ENCODE results near the gene CDIPT. TPM values are rescaled to one million over a fixed set of nuclear protein-coding genes. Genes with fewer than 3 reads are reported as not detected.
"Not testable (repeated sequence)": the region's sequence is repeated elsewhere in the genome, so short reads cannot be mapped to it uniquely, and the experiment has no call there.

The CDIPT gene
- total RNA-seq, 2 experiments from 2014 or later = 39.5 to 43.9 TPM

DNA sequence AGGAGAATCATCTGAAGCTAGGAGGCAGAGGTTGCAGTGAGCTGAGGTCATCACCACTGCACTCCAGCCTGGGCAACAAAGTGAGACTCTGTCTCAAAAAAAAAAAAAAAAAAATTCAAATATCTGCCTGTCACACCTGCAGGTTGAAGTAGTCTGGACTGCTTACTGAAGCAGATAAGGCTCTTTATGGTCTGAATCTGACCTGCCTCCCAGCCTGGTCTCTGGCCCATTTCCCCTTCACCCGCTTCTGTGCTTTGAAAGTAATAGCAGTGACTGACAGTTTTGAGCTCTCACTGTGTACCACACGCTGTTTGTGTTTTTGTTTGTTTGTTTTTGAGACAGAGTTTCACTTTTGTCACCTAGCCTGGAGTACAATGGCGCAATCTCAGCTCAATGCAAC is 30.5 kb upstream of the CDIPT start:
- intact Hi-C loops (cut with micrococcal nuclease) = no loop called here
- H3K36me3 Mint-ChIP-seq = no peaks in the 10 kb centered on the region
- DNase-seq = no peak
- H3K4me3 Mint-ChIP-seq = no peak overlapping the region
- H3K4me1 Mint-ChIP-seq (ENCODE audit: low read depth) = no peaks in the 10 kb centered on the region
- POLR2A ChIA-PET = no interaction called here
- H3K27ac Mint-ChIP-seq = no peak overlapping the region
- H3K9me3 Mint-ChIP-seq = no peaks in the 10 kb centered on the region
- CTCF ChIA-PET = interaction anchor here (0.9 kb wide), 1 partner anchor 45 kb away, joined by 5 read pairs; no protein-coding TSS in a partner anchor
- H3K27me3 Mint-ChIP-seq = peaks cover 13% of the 10 kb centered on the region

DNA sequence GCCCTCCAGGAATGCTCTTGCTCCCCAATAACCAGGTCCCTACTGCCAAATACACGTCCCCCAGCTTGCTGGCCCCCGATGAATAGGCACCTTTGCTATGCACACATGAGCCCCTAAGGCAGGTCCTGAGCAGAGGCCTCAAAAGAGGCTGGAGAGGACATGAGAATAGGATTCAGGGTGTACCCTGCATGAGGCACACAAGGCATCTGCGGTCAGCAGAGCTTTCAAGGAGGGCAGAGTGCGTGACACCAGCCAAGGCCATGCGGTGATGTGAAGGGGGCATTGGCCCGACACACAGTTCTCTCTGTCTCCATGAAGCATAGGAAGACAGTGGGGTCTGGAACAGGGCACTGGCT is 29.4 kb upstream of the CDIPT start:
- Mint-ChIP-seq H3K4me3 (no peak overlapping the region), H3K27ac (no peak overlapping the region), H3K9me3 (no peaks in the 10 kb centered on the region), H3K4me1 (ENCODE audit: low read depth) (no peaks in the 10 kb centered on the region), H3K27me3 (peaks cover 3% of the 10 kb centered on the region), H3K36me3 (no peaks in the 10 kb centered on the region)
- no peak for DNase-seq
- POLR2A ChIA-PET = no interaction called here
- CTCF ChIA-PET = no interaction called here
- intact Hi-C loops (cut with micrococcal nuclease) = no loop called here

DNA sequence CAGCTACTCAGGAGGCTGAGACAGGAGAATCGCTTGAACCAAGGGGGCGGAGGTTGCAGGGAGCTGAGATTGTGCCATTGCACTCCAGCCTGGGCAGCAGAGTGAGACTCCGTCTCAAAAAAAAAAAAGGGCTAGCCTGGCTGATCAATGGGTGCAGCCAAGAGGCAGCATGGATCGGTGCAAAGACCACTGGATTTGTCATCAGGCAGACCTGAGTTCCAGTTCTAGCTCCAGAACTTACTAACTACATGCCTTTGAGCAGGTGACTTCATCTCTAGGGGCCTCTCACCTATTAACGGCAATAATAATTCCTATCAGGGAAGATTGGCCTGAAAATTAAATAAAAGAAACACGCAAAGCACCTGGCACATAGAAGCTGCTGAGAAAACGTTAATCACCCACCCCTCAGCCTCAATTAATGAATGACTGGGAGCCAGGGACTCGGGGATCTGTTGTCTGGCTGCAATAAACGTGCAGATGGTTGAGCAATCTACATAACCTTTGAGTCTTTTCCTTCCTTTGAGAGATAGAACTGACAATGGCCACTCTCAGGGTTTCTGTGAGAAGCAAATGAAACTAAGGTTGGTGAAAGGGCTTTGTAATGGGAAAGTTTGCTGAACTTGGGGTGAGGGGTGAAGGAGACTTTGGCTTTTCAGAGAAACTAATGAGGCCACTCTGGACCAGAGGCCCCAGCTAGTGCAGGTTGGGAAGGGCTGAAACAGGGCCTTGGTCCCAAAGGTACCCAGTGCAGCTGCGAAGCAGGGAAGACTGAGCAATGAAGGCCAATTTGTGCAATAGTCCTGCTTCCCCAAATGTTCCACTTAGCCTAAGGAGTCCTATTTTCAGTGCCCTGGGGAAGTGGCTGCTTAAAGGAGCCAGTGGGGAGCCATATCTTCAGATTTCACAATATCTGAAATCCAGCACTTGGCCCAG is 28.8 kb upstream of the CDIPT start:
- Mint-ChIP-seq H3K27ac (no peak overlapping the region), H3K27me3 (no peaks in the 10 kb centered on the region), H3K9me3 (no peaks in the 10 kb centered on the region), H3K4me3 (no peak overlapping the region), H3K4me1 (ENCODE audit: low read depth) (no peaks in the 10 kb centered on the region), H3K36me3 (no peaks in the 10 kb centered on the region)
- no peak for DNase-seq
- CTCF ChIA-PET = no interaction called here
- POLR2A ChIA-PET = no interaction called here
- intact Hi-C loops (cut with micrococcal nuclease) = no loop called here

DNA sequence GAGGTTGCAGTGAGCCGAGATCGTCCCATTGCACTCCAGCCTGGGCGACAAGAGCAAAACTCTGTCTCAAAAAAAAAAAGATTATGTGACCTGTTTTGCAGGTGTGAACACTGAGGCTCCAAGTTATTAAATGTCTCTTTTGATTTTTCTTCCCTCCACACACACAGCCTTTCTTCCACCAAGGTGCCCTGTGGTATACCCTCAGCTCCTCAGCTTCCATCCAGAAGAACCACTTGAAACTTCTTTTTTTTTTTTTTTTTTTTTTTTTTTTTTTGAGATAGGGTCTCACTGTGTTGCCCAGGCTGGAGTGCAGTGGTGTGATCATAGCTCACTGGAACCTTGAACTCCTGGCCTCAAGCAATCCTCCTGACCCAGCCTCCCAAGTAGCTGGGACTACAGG is 26.3 kb upstream of the CDIPT start:
- H3K27me3 Mint-ChIP-seq; intact Hi-C loops (cut with micrococcal nuclease); H3K36me3 Mint-ChIP-seq; POLR2A ChIA-PET; DNase-seq; H3K9me3 Mint-ChIP-seq; H3K4me3 Mint-ChIP-seq; H3K4me1 Mint-ChIP-seq (ENCODE audit: low read depth); H3K27ac Mint-ChIP-seq: not testable (repeated sequence)
- CTCF ChIA-PET = interaction anchor here (0.7 kb wide), 1 partner anchor 41 kb away, joined by 3 read pairs; no protein-coding TSS in a partner anchor

DNA sequence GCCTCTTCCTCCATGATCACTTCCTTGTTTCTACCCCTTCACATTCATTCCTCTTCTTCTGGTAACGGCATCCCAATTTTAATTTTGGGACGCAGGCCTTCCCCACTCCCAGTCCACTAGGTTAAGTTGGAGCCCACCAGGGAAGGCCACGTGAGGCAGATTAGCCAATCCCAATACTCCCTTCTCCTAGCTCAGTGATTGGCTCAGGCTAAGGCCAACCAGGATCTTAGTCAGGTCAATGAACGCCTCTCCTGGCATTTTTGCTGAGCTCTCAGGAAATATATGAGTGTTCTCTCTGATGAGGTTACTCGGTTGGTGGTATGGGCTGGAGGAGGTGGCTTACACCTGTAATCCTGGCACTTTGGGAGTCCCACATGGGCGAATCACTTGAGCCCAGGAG is 21.0 kb upstream of the CDIPT start:
- H3K4me1 Mint-ChIP-seq (ENCODE audit: low read depth) = no peaks in the 10 kb centered on the region
- H3K27ac Mint-ChIP-seq = no peak overlapping the region
- H3K9me3 Mint-ChIP-seq = no peaks in the 10 kb centered on the region
- intact Hi-C loops (cut with micrococcal nuclease) = no loop called here
- no peaks in the 10 kb centered on the region for H3K36me3 Mint-ChIP-seq
- CTCF ChIA-PET = interaction anchor here (1.0 kb wide), 1 partner anchor 36 kb away, joined by 4 read pairs; no protein-coding TSS in a partner anchor
- no peak for DNase-seq
- H3K4me3 Mint-ChIP-seq = no peak overlapping the region
- POLR2A ChIA-PET = no interaction called here
- H3K27me3 Mint-ChIP-seq = no peaks in the 10 kb centered on the region

DNA sequence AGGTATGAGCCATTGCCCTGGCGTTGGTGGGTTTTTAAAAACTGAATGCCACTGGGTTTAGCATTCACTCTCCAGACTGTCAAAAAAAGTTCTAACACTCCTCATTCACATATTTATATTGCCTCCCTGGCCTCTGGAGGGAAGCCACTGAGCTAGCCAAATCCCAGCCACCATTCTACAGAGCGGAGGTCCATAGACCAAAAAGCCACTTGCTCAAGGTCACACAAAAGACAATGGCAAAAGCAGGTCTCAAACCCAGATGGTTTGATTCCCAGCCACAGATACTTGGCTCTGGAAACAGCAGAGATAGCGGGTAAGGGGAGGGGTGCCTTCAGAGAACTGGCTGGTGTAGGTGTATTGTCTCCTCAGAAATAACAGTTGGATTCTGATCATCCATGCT is 18.0 kb upstream of the CDIPT start:
- intact Hi-C loops (cut with micrococcal nuclease) = no loop called here
- ChIA-PET POLR2A (no interaction called here), CTCF (no interaction called here)
- Mint-ChIP-seq H3K27me3 (peaks cover 15% of the 10 kb centered on the region), H3K9me3 (no peaks in the 10 kb centered on the region), H3K4me3 (no peak overlapping the region), H3K27ac (no peak overlapping the region), H3K36me3 (no peaks in the 10 kb centered on the region), H3K4me1 (ENCODE audit: low read depth) (peaks cover 14% of the 10 kb centered on the region)
- no peak for DNase-seq

DNA sequence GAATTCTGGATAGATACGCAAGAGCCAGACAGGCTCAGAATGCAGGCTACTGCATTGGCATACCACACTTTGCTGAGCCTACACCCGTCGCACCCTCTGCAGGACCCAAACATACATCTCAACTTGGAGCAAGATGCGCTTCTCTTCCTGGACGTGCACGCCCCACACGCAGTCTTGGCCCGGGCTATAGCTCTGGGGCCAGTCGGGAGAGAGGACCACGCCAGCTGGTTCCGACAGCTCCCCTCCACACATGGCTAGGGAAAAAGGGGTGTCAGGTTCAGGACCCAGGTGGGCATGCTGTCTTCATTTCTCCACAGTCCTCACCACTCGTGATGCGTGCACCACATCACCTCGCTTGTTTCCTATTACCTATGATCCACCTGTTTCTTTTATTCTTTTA is 15.1 kb upstream of the CDIPT start:
- Mint-ChIP-seq H3K9me3 (no peaks in the 10 kb centered on the region), H3K4me3 (no peak overlapping the region), H3K36me3 (no peaks in the 10 kb centered on the region), H3K4me1 (ENCODE audit: low read depth) (peaks cover 16% of the 10 kb centered on the region), H3K27me3 (peaks cover 19% of the 10 kb centered on the region), H3K27ac (no peak overlapping the region)
- ChIA-PET POLR2A (interaction anchor here (0.8 kb wide), 1 partner anchor 14 kb away, joined by 3 read pairs; no protein-coding TSS in a partner anchor), CTCF (interaction anchor here (1.4 kb wide), 2 partner anchors 14 to 154 kb away, joined by 3 to 6 read pairs; no protein-coding TSS in a partner anchor)
- no peak for DNase-seq
- intact Hi-C loops (cut with micrococcal nuclease) = no loop called here

GRCh38 chr16:29877266-29877961 is 14.4 kb upstream of the CDIPT start:
- ChIA-PET CTCF (interaction anchor here (1.4 kb wide), 2 partner anchors 13 to 155 kb away, joined by 3 to 6 read pairs; no protein-coding TSS in a partner anchor), POLR2A (interaction anchor here (0.8 kb wide), 1 partner anchor 13 kb away, joined by 3 read pairs; no protein-coding TSS in a partner anchor)
- Mint-ChIP-seq H3K4me1 (ENCODE audit: low read depth) (peaks cover 16% of the 10 kb centered on the region), H3K4me3 (peak overlapping the region; percentile 57), H3K36me3 (no peaks in the 10 kb centered on the region), H3K27ac (no peak overlapping the region), H3K9me3 (no peaks in the 10 kb centered on the region), H3K27me3 (peaks cover 19% of the 10 kb centered on the region)
- peak; percentile 82 for DNase-seq
- intact Hi-C loops (cut with micrococcal nuclease) = no loop called here

DNA sequence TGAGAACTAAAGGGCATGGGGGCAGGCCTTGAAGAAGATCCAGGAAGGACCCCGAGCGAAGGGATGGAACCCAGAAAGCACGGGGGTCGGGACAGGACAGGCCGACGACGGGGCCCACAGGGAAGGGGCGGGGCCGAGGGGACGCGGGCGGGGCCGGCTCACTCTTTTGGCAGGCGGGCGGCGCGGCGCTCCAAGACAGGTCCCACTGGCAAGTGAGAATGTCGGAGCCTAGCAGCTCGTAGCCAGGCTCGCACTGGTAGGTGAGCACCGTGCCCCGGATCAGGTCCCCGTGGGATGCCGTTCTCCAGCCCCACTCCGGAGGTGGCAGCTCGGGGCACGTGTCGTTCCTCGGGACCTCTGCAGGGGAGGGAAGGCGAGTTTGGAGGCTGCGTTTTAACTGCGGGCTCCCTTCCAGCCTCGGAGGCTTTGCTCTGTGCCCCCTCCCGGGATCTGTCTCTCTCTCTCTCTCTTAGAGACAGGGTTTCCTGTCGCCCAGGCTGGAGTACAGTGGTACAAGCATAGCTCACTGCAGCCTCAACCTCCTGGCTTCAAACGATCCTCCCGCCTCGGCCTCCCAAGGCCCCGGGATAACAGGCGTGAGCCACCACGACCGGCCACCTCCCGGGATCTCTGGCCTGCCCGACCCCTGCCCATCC is 13.7 kb upstream of the CDIPT start:
- ChIA-PET POLR2A (no interaction called here), CTCF (interaction anchor here (1.4 kb wide), 1 partner anchor 155 kb away, joined by 6 read pairs; no protein-coding TSS in a partner anchor)
- Mint-ChIP-seq H3K27me3 (peaks cover 19% of the 10 kb centered on the region), H3K4me3 (peak overlapping the region; percentile 57), H3K4me1 (ENCODE audit: low read depth) (peaks cover 16% of the 10 kb centered on the region), H3K27ac (no peak overlapping the region), H3K9me3 (no peaks in the 10 kb centered on the region), H3K36me3 (no peaks in the 10 kb centered on the region)
- intact Hi-C loops (cut with micrococcal nuclease) = no loop called here
- DNase-seq = peak; percentile 51

DNA sequence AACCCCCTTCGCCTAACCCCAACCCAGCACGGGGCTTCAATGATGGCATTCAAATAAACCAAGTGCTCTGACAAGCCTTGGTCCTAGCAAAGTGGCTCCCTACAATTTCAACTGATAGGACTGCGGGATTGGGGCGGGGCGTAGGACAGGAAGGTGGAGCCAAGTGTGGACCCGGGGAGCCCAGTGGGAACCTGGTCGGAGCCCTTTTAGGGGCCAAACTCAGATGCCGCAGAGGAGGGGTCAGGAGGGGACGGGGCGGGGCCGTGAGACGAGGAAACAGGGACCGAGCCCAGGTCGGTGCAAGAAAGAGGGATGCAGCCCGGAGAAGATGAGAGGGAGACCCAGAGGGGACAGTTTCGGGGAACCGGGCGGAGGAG is 13.2 kb upstream of the CDIPT start:
- CTCF ChIA-PET = interaction anchor here (1.0 kb wide), 1 partner anchor 13 kb away, joined by 3 read pairs; the partner anchor contains the start of gene CDIPT

GRCh38 chr16:29875206-29875605 is 12.2 kb upstream of the CDIPT start:
- Mint-ChIP-seq H3K4me3 (no peak overlapping the region), H3K36me3 (no peaks in the 10 kb centered on the region), H3K9me3 (no peaks in the 10 kb centered on the region), H3K27me3 (peaks cover 19% of the 10 kb centered on the region), H3K4me1 (ENCODE audit: low read depth) (peaks cover 16% of the 10 kb centered on the region), H3K27ac (no peak overlapping the region)
- no peak for DNase-seq
- ChIA-PET CTCF (interaction anchor here (1.0 to 1.1 kb wide), 2 partner anchors 12 to 27 kb away, joined by 3 read pairs; partner anchors contain the start of gene CDIPT), POLR2A (no interaction called here)
- intact Hi-C loops (cut with micrococcal nuclease) = no loop called here

More for the DNA sequence above, 13.2 kb upstream of the CDIPT start:
- intact Hi-C loops (cut with micrococcal nuclease) = no loop called here
- Mint-ChIP-seq H3K4me3 (peak overlapping the region; percentile 57), H3K9me3 (no peaks in the 10 kb centered on the region), H3K27me3 (peaks cover 19% of the 10 kb centered on the region), H3K4me1 (ENCODE audit: low read depth) (peaks cover 16% of the 10 kb centered on the region), H3K27ac (no peak overlapping the region), H3K36me3 (no peaks in the 10 kb centered on the region)
- no peak for DNase-seq
- POLR2A ChIA-PET = no interaction called here

DNA sequence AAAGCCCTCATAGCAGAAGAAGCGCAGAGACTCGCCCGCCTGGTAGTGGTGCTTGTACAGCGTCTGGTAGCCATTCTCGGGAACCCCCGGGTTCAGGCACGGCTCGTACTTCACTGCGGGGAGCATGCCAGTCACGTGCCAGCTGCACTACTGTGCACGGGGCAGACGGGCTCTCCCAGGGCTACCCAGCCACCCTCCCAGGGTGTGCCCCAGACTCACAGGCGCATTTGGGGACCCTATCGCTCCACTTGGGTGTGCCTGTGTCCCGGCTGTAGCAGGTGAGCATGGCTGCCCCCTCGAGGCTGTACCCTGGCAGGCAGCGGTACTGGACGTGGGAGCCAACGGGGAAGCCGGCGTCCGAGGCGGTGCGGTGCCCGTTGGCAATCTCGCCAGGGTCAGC is 10.3 kb upstream of the CDIPT start:
- Mint-ChIP-seq H3K9me3 (no peaks in the 10 kb centered on the region), H3K27me3 (peaks cover 19% of the 10 kb centered on the region), H3K36me3 (no peaks in the 10 kb centered on the region), H3K4me3 (no peak overlapping the region), H3K27ac (no peak overlapping the region), H3K4me1 (ENCODE audit: low read depth) (peaks cover 16% of the 10 kb centered on the region)
- intact Hi-C loops (cut with micrococcal nuclease) = no loop called here
- POLR2A ChIA-PET = no interaction called here
- CTCF ChIA-PET = no interaction called here
- no peak for DNase-seq
